Measurements from ENCODE around the gene PLCG2.

GRCh38 chr16:81838794-81839193 is 59.7 kb downstream of the PLCG2 start:
- no peak for TF ChIP-seq FOXP2 (optimal IDR thresholded peaks at IDR 0.05; ENCODE audit: borderline replicate concordance, extremely low read depth, extremely low read length, insufficient read depth)
- TF ChIP-seq REST (IDR thresholded peaks at IDR 0.05; ENCODE audit: insufficient read depth in 1 of 2, low read depth in 2 of 2, low read length in 2 of 2), result no peak
- no peak for TF ChIP-seq POLR2AphosphoS5 (IDR thresholded peaks at IDR 0.05; ENCODE audit: low read depth, low read length)

Measured in PFSK-1 (cell line).